ENCODE data around the gene NEGR1.

DNA sequence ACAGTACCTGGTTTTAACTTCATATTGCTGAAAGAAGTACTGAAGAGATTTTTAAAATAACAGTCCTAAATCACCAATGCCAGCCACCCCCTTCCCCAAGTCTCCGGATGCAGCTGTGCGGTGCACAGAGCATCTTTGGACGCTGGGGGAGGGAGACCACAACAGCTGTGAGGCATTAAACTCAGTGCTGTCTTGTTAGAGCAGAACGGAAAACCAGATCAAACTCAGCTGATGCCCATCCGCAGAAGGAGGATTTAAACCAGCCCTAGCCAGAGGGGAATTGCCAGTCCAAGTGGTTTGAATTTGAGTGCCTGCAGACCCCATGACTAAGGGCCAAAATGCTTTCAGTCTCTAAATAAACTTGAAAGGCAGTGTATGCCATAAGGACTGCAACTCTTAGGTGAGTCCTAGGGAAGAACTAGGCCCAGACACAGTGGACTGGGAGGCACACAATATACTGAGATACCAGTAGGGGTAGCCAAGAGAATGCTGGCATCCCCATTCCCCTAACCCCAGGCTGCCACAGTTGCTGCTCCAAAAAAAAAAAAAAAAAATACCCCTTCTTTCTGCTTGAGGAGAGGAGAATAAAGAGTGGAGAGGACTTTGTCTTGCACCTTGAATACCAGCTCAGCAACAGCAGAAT, 576.2 kb downstream of the NEGR1 start:
- TF ChIP-seq, protein P1, sequence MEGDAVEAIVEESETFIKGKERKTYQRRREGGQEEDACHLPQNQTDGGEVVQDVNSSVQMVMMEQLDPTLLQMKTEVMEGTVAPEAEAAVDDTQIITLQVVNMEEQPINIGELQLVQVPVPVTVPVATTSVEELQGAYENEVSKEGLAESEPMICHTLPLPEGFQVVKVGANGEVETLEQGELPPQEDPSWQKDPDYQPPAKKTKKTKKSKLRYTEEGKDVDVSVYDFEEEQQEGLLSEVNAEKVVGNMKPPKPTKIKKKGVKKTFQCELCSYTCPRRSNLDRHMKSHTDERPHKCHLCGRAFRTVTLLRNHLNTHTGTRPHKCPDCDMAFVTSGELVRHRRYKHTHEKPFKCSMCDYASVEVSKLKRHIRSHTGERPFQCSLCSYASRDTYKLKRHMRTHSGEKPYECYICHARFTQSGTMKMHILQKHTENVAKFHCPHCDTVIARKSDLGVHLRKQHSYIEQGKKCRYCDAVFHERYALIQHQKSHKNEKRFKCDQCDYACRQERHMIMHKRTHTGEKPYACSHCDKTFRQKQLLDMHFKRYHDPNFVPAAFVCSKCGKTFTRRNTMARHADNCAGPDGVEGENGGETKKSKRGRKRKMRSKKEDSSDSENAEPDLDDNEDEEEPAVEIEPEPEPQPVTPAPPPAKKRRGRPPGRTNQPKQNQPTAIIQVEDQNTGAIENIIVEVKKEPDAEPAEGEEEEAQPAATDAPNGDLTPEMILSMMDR (IDR thresholded peaks at IDR 0.05 in 8 of 11, conservative IDR thresholded peaks at IDR 0.05 in 3 of 11), result no peak
- TF ChIP-seq POLR2A (IDR thresholded peaks at IDR 0.05) (no peak), POLR2AphosphoS5 (IDR thresholded peaks at IDR 0.05) (no peak)
